ENCODE data around the gene HTR1E.
"Not testable (repeated sequence)": the region's sequence is repeated elsewhere in the genome, so short reads cannot be mapped to it uniquely, and the experiment has no call there.

Gene HTR1E, protein sequence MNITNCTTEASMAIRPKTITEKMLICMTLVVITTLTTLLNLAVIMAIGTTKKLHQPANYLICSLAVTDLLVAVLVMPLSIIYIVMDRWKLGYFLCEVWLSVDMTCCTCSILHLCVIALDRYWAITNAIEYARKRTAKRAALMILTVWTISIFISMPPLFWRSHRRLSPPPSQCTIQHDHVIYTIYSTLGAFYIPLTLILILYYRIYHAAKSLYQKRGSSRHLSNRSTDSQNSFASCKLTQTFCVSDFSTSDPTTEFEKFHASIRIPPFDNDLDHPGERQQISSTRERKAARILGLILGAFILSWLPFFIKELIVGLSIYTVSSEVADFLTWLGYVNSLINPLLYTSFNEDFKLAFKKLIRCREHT

DNA sequence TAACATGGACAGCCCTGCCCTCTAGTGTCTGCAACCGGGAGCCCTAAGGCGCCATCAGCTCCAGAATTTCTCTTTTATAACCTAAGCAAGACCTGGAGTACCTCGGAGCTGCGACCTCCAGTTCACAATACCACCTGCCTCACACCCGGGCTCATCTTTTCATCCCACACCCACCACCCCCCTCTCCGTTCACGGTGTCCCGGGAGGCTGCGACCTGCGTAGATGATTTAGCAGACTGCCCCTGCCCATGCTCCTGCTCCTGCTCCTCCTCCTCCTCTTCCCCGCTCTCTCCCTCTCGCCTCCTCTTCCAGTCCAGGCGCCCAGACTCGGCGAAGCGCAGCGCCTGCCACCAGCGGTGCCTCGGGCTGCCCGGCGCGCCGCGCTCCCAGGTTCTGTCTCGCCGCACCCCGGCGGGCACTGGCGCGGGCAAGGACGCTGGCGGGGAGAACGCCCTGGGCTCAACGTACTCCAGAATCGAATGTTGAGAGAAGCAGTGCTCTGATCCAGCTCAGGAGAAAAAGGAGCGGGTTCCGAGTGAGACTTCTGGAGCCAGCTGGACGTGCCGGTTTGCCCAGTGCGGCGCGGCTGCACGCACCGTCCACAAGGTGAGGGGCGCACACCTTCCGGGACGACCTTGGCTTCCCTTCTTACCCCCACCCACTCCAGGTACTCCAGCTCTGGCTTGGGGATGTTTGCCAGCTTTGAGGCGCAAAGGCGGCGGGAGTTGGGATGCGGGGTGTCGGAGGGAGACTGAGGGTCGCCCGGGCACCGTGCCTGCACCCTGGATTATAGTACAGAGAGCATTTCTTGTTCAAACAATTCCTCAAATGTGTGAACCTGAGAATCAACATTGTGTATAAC lies at the start of gene HTR1E:
Gene HTR1E, plus strand, starts transcription at position 310 of the 861 bp plus-strand sequence. CDS start 77,807 bp downstream, outside the sequence.
- no peak for TF ChIP-seq POLR2A (IDR thresholded peaks at IDR 0.05; ENCODE audit: low read depth, low read length)
- DNase-seq (ENCODE audit: insufficient read length, low spot score), result peak; percentile 19
- no peak for FAIRE-seq

DNA sequence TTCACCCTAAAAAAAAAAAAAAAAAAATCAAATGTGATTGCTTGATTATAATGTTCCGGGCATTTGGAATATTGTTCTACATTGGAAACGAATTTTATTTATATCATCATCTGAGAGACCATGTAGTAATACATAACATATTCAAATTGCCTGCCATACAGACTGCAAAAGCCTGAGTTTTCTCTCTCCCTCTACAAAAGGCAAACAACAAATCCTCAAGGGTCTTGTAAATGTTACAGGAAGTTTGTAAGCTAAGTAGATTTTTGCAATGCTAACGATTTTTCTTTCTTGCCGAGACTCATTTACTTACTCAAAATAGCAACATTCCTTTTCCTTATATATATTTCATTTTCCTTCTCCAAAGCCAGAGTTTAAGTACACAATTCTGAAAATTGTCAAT lies 49.0 kb upstream of the HTR1E start:
- FAIRE-seq, result no peak
- no peak for TF ChIP-seq POLR2A (IDR thresholded peaks at IDR 0.05; ENCODE audit: low read depth, low read length)

DNA sequence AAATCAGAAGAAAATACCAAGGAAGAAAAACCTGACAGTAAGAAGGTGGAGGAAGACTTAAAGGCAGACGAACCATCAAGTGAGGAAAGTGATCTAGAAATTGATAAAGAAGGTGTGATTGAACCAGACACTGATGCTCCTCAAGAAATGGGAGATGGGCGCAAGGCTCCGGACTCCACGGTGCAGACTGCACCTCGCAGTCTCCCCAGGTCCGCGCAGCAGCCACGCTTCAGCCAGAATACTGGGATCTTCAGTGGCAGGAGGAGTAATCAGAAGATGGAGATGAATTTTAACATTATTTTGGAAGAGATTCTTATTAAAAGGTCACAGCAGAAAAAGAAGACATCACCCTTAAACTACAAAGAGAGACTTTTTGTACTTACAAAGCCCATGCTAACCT lies 40.1 kb upstream of the HTR1E start:
- DNase-seq (ENCODE audit: insufficient read length, low spot score); FAIRE-seq: not testable (repeated sequence)

More for the DNA sequence above, 49.0 kb upstream of the HTR1E start:
- DNase-seq (ENCODE audit: insufficient read length, low spot score), result no peak

DNA sequence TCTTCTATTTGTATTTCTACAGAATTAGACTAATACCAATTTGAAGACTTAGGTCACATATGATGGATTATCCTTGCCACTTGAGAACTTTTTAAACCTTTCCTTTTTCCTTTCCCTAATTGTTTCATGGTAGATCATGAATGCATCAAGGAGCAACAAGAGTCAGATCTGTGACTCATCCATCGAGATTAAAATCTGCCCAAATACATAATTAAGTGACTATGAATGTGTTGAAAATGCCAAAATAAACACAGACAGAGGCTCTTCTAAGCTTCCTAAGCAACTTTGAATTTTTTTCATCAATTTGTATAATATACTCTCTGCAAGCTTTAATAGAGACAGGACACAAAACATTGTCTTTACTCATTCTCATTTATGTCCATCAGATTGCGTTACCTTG lies 23.5 kb upstream of the HTR1E start:
- no peak for DNase-seq (ENCODE audit: insufficient read length, low spot score)
- FAIRE-seq, result no peak
- no peak for TF ChIP-seq POLR2A (IDR thresholded peaks at IDR 0.05; ENCODE audit: low read depth, low read length)

DNA sequence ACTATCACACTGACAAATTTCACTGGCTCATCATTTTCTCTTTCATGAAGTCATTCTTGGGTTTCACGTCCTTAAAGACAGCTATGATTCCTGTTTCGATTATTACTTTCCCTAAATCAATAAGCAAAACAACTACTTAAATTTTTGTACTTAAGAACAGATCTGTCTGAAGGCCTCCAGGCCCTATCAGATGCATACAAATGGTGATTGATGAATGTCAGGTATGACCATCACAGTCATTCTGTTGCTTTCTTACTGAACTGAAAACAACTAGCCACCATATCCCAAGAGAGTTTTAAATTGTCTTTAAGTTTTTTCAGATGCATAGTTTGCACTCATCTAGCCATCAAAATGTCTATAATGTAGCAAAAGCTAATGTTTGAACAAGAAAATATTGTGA lies 20.9 kb upstream of the HTR1E start:
- TF ChIP-seq POLR2A (IDR thresholded peaks at IDR 0.05; ENCODE audit: low read depth, low read length), result no peak
- FAIRE-seq, result no peak

DNA sequence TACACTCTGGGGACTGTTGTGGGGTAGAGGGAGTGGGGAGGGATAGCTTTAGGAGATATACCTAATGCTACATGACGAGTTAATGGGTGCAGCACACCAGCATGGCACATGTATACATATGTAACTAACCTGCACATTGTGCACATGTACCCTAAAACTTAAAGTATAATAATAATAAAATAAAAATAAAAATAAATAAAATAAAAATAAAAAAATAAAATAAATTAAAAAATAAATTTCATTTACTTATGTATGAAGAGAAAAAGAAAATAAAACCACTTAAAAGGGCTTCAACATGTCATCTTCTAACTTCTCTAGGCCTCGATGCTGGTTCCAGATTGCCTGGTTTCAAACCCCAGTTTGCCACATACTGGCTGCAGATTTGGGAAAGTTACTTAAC lies 10.2 kb upstream of the HTR1E start:
- not testable (repeated sequence) for DNase-seq (ENCODE audit: insufficient read length, low spot score); FAIRE-seq

More for the DNA sequence above, 20.9 kb upstream of the HTR1E start:
- no peak for DNase-seq (ENCODE audit: insufficient read length, low spot score)

DNA sequence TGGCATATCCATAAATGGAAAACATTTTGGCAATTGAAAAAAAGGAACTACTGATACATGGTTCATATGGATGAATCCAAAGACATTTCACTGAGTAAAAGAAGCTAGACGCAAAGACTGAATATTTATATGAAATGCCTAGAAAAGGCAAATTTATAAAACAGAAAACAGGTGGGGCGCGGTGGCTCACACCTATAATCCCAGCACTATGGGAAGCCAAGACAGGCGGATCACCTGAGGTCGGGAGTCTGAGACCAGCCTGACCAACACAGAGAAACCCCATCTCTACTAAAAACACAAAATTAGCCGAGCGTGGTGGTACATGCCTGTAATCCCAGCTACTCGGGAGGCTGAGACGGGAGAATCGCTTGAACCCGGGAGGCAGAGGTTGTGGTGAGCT lies 9.5 kb upstream of the HTR1E start:
- not testable (repeated sequence) for FAIRE-seq; DNase-seq (ENCODE audit: insufficient read length, low spot score)

DNA sequence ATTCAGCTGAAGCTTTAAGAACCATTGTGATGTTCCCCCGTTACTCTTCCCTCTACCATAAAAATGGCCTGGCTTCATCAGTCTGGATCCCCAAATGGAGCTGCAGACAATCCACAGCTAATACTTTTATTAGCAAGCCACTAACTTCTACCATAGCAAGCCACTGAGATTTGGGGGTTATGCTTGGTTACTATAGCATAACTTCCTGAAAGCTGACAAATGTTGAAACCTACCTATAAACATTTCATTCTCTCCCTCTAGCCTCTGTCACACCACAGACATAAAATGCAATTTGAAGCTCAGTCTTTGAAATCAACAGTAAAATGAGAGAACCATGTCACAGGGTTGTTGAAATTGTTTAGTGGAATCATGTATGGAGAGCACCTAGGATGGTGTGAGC lies 3.0 kb upstream of the HTR1E start:
- DNase-seq (ENCODE audit: insufficient read length, low spot score), result no peak
- FAIRE-seq, result no peak
- TF ChIP-seq POLR2A (IDR thresholded peaks at IDR 0.05; ENCODE audit: low read depth, low read length), result no peak

DNA sequence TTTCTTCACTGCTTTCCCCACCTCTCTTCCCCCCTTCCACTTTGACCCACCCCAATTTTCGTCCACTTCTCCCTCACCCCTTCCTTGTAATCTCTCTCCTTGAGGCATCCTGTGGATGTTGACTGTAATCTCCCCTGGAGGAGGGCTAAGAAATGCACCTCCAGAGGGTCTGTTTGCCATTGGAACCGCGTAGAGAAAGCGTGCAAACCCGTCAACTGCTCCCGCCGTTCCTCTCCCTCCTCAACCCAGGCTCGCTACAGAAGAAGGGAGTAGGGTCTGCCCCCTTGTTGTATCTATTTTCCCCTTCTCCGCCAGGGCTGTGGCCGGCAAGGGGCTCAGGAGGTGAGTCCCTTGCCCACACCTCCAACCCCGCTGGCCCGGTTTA lies 502 bp upstream of the HTR1E start:
- DNase-seq (ENCODE audit: insufficient read length, low spot score) (no peak), FAIRE-seq (no peak)
- TF ChIP-seq POLR2A (IDR thresholded peaks at IDR 0.05; ENCODE audit: low read depth, low read length), result no peak

DNA sequence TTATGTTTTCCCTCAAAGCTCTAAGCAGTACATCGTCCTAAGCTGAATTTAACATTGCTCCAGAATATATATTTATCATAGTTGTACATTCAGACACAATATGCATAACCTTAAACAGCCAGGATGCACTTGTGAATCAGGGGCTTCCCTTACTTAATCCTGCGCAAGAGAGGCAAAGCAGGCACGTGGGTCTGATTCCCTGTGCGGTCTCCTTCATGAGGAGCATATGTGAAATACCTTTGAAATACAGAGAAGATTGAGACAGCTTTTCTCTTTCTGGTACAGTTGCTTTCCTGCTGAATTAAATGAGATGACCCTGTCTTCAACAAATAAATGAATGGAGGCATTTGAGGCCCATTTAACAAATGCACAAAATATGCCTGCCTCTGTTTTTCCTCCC lies 1.5 kb downstream of the HTR1E start:
- DNase-seq (ENCODE audit: insufficient read length, low spot score) (no peak), FAIRE-seq (no peak)
- no peak for TF ChIP-seq POLR2A (IDR thresholded peaks at IDR 0.05; ENCODE audit: low read depth, low read length)

DNA sequence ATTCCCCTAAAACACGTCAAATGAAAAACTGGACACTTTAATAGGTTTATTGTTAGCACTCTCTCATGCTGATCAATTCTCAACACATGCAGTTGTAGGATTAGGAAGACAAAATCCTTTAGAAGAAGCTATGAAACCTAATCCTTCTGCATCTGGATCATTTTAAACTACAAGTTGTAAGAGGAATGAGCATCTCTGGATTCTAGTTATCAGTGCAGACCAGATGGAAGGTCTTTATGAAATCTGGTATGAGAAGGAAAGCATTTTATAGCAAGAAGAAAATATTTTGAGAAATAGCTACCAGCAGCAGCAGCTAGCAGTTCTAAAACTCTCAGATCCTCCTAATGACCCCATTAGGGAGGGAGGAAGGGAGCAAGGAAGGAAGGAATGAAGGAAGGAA lies 4.1 kb downstream of the HTR1E start:
- TF ChIP-seq POLR2A (IDR thresholded peaks at IDR 0.05; ENCODE audit: low read depth, low read length), result no peak
- no peak for DNase-seq (ENCODE audit: insufficient read length, low spot score)
- no peak for FAIRE-seq

DNA sequence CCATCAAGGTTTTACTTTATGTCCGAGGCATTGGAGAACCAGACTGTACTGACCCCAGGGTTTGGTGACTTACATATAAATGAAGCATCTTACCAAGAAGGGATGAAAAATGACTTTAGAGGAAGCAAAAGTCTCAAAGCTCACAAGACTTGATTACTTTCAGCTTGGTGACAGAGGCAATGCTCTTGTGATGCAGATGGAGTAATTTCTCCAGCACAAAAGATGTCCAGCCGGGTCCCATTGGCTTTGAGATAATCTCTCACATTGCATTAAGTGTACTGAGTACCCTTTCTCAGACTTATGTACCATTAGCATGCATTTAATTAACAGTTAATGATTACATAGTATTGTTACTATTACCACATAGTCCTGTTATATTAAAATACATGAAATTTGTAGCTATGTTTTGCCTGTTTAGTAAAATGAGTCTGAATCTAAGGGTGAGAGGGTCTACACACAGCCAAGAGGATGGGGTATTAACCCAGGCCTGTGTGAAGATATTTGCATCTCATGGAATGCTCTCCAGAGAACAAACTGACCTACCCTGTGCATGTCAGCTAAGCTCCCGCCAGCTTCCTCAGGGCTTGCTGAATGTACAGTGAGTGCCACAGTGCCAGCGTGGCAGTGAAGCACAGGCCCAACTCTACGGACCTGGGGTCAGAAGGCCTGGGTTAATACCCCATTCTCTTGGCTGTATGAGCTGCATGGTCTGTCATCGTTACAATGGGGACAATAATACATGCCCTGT lies 5.6 kb downstream of the HTR1E start:
- FAIRE-seq, result no peak
- TF ChIP-seq POLR2A (IDR thresholded peaks at IDR 0.05; ENCODE audit: low read depth, low read length), result no peak
- DNase-seq (ENCODE audit: insufficient read length, low spot score), result no peak

DNA sequence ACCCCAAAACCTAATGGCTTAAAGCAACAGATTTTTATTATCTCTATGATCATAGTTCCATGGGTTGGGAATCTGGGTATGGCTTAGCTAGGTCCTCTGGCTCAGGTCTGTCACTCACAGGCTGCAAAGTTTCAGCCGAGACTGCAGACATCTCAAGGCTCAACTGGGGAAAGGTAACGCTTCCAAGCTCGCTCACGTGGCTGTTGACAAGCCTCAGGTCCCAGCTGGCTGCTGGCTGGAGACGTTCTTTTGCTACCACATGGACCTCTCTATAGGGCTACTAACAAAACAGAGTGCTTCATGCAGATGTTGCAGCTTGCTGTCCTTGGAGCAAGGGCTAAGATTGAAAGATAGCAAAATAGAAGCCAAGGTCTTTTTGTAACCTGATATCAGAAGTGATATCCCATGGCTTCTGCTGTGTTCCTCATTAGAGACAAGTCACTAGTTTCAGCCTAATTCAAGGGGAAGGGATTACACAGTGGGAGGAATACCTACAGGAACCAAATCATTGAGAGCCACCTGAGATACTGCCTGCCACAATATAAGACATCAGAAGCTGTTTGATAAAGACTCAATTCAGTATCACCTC lies 6.6 kb downstream of the HTR1E start:
- TF ChIP-seq POLR2A (IDR thresholded peaks at IDR 0.05; ENCODE audit: low read depth, low read length), result no peak
- no peak for DNase-seq (ENCODE audit: insufficient read length, low spot score)

DNA sequence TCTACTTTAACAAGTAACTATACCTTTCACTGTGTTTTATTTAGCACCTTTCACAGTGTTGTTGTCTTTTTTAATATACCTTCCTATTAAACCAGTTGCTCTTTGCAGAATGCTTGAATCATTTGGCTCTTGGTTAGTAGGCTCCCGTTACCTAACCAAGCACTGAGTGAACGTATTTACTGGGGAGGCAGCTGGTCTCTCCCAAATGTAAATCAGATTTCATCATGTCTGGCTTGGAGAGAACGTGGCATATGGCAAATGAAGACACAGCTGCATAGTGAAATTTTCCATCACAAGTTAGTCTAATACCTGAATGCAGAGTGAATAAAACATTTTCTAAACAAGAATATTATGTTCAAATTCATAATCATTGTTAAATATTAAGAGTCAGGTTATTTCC lies 12.4 kb downstream of the HTR1E start:
- TF ChIP-seq POLR2A (IDR thresholded peaks at IDR 0.05; ENCODE audit: low read depth, low read length), result no peak
- FAIRE-seq, result no peak
- no peak for DNase-seq (ENCODE audit: insufficient read length, low spot score)

More for the DNA sequence above, 6.6 kb downstream of the HTR1E start:
- FAIRE-seq, result no peak
